Measurements from ENCODE around the gene FAM149A. TPM values are rescaled to one million over a fixed set of nuclear protein-coding genes. Genes with fewer than 3 reads are reported as not detected.

FAM149A gene
- total RNA-seq = not detected in 2 replicates

- Mint-ChIP-seq H3K9me3 (no peaks in the 10 kb centered on the region), H3K4me1 (peaks cover 9% of the 10 kb centered on the region), H3K27ac (no peak within 1 kb of the TSS), H3K36me3 (ENCODE audit: low read depth) (no peaks in the 10 kb centered on the region), H3K27me3 (peaks cover 46% of the 10 kb centered on the region), H3K4me3 (peak within 1 kb of the TSS; percentile 67)
- intact Hi-C loops (cut with micrococcal nuclease) = no loop called here
- ChIA-PET CTCF (interaction anchor here (1.1 kb wide), 1 partner anchor 33 kb away, joined by 3 read pairs; no protein-coding TSS in a partner anchor), POLR2A (no interaction called here)
- no peak for TF ChIP-seq CTCF (IDR thresholded peaks at IDR 0.05)
- DNase-seq (peak; percentile 24), ATAC-seq (ENCODE audit: low read depth) (peak; percentile 93)
Observed at GRCh38 chr4:186104114-186104889, at the start of gene FAM149A. FAM149A (plus strand) TSS chr4:186104704.

- H3K4me3 Mint-ChIP-seq = peak overlapping the region; percentile 25
- H3K27ac Mint-ChIP-seq = no peak overlapping the region
- peak; percentile 30 for DNase-seq
Observed at GRCh38 chr4:186058253-186058979, 46.1 kb upstream of the FAM149A start.

GRCh38 chr4:186058980-186059316 is 45.6 kb upstream of the FAM149A start:
- no peak for TF ChIP-seq CTCF (IDR thresholded peaks at IDR 0.05)
- ATAC-seq (ENCODE audit: low read depth) (no peak), DNase-seq (no peak)
- Mint-ChIP-seq H3K36me3 (ENCODE audit: low read depth) (no peaks in the 10 kb centered on the region), H3K4me3 (peak overlapping the region; percentile 25), H3K27me3 (peaks cover 39% of the 10 kb centered on the region), H3K9me3 (peaks cover 4% of the 10 kb centered on the region), H3K27ac (no peak overlapping the region), H3K4me1 (peaks cover 22% of the 10 kb centered on the region)
- CTCF ChIA-PET = no interaction called here
- intact Hi-C loops (cut with micrococcal nuclease) = loop anchor here (2.0 kb wide), 1 partner anchor 132 kb away; the partner anchor contains the start of gene CYP4V2
- POLR2A ChIA-PET = no interaction called here

More at GRCh38 chr4:186058253-186058979, 46.1 kb upstream of the FAM149A start:
- ChIA-PET CTCF (no interaction called here), POLR2A (no interaction called here)
- peak; percentile 97 for ATAC-seq (ENCODE audit: low read depth)
- Mint-ChIP-seq H3K9me3 (peaks cover 4% of the 10 kb centered on the region), H3K4me1 (peaks cover 22% of the 10 kb centered on the region), H3K36me3 (ENCODE audit: low read depth) (no peaks in the 10 kb centered on the region), H3K27me3 (peaks cover 38% of the 10 kb centered on the region)
- intact Hi-C loops (cut with micrococcal nuclease) = loop anchor here (2.0 kb wide), 1 partner anchor 132 kb away; the partner anchor contains the start of gene CYP4V2
- no peak for TF ChIP-seq CTCF (IDR thresholded peaks at IDR 0.05)

GRCh38 chr4:186061921-186062320 is 42.6 kb upstream of the FAM149A start:
- POLR2A ChIA-PET = no interaction called here
- Mint-ChIP-seq H3K9me3 (peaks cover 4% of the 10 kb centered on the region), H3K4me1 (peaks cover 22% of the 10 kb centered on the region), H3K27ac (no peak overlapping the region), H3K4me3 (no peak overlapping the region), H3K36me3 (ENCODE audit: low read depth) (no peaks in the 10 kb centered on the region), H3K27me3 (peaks cover 49% of the 10 kb centered on the region)
- CTCF ChIA-PET = no interaction called here
- no peak for TF ChIP-seq CTCF (IDR thresholded peaks at IDR 0.05)
- intact Hi-C loops (cut with micrococcal nuclease) = no loop called here
- no peak for ATAC-seq (ENCODE audit: low read depth)
- no peak for DNase-seq
